GM20431 (cell line): ENCODE measurements around the gene BCAS3.

Experiments
- in situ Hi-C: fragments of 300-500 bp; cut with MseI, MboI; formaldehyde crosslinking; loops from one replicate; pipeline ENCODE4 v1.15.0; 2020; ENCODE audit warnings: low sequenced_read_pairs; ENCODE audit not compliant: unreplicated experiment

The BCAS3 gene

DNA sequence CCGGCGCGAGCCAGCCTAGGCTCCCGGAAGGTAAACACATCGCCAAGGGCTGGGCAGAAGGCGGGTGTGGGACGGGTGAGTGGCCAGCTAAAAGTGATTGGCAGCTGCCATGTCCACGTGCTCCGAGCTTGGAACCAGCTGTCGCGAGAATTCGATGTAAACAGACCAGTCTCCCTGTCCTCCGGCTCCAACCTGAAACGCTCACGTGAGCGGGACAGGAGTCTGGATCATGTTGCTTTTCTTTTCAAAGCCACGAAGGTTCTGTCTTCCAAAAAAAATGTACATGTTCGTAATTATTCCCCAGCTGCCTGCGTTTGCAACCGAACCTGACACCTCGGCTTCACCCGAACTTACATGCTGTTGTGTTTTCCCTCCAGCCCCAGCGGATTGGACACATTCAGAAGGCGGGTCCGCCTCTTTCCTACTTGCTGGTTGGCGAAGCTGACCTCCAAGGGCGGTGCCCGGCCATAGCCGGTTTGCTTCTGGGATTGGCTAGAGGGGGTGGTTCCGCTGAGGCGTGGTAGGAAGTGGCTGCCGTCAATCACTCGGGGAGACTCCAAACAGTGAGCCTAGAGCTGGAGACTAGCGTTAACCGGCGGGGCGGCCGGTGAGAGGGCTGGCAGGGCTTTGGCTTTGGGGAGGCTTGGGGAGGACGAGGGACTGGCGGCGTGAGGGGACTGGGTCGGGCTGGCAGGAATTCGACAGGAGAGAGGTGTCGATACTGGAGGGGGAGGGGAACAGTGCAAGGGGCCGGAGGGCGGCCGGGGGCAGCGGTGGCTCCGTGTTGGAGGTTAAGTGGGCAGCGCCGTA lies at the start of gene BCAS3:
Gene BCAS3 (plus strand): TSS at position 544 of the 810 bp plus-strand sequence.
- in situ Hi-C loops: no loop called here

DNA sequence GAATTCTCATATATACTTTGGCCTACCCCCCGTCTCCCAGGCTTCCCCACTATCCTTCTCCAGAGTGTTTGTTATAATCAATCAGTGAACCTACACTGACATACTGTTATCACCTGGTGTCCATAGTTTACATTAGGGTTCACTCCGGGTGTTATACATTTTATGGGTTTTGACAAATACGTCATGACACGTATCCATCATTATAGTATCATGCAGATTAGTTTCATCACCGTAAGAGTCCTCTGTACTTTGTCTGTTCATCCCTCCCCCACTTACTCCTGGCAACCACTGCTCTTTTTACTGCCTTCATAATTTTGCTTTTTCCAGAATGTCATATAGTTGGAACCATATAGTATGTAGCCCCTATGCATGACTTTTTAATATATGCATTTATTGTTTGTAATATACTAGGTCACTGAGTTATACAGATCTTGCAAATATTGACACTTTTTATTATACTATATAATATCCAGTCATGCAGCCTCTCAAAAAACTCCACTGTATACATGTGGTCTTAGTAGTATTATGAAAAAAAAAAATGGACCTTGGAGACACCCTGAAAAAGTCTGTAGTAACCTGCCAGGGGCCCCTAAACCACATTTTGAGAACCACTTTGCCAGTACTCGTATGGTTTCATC lies 49.3 kb upstream of the BCAS3 start:
- in situ Hi-C loops: loop anchor here (25.0 kb wide), 1 partner anchor 216 kb away; the partner anchor contains the start of gene CHCT1

DNA sequence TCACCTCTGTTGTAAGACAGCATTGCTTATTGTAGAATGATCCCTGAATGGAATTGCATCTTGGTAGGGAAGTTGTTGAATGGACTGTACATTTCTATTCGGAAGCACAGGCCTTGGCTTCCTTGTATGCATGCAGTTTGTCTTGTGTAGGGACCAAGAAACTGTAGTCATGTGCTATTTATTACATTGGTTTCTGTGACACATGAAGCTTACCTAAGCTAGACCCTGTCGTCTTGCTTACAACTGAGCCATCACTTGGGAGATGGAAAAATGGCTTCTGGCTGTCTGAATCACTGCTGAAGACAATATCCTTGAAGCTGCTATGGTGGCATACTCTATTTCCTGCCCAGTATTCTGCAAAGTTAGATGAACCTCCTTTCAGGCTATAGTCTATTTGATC lies 48.5 kb upstream of the BCAS3 start:
- in situ Hi-C loops: loop anchor here (25.0 kb wide), 1 partner anchor 217 kb away; the partner anchor contains the start of gene CHCT1

DNA sequence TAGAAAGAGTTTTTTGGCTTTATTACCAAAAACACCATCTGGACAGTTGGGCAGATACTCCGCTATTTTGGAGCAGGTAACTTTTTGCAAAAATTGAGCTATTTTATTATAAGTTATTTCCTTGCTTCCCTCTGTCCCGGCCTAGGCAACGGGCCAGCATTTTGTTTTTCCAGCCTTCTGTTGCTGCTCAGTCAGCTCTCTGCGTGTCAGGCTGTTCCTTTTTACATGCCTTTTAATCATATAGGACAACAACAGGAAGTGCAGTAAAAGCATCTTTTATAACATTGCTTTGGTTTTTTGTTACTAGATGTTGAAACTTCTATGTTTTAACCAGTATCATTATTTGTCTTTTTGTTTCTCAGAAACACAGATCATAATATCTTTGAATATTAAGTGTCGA lies 47.3 kb upstream of the BCAS3 start:
- in situ Hi-C loops: loop anchor here (25.0 kb wide), 1 partner anchor 218 kb away; the partner anchor contains the start of gene CHCT1

DNA sequence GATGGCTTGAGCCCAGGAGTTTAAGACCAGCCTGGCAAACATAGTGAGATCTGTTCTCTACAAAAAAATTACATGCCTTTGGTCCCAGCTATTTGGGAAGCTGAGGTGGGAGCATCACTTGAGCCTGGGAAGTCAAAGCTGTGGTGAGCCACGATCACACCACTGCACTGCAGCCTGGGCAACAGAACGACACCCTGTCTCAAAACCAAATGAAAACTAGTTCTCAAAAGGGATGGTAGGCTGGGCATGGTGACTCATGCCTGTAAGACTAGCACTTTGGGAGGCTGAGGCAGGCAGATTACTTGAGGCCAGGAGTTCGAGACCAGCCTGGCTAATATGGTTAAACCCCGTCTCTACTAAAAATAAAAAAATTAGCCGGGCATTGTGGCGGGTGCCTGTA lies 46.5 kb upstream of the BCAS3 start:
- in situ Hi-C loops: loop anchor here (25.0 kb wide), 1 partner anchor 219 kb away; the partner anchor contains the start of gene CHCT1

DNA sequence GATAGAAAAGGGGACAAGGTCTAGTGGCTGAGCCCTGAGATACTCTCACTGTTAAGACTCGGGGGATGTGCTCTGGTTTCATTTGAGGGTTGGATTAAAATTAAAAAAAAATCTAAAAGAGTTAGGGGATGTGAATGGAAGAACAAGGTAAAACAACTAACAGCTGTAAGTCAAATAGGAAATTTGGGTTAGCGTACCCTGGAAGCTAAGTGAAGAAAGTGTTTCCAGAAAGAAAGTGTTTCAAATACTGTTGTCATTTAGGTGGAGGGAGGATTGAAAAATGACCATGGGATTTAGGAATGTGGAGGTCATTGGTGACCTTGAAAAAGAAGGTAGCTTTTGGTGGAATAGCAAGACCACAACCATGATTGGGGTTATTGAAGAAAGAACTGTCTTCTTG lies 40.0 kb upstream of the BCAS3 start:
- in situ Hi-C loops: loop anchor here (25.0 kb wide), 1 partner anchor 225 kb away; the partner anchor contains the start of gene CHCT1

DNA sequence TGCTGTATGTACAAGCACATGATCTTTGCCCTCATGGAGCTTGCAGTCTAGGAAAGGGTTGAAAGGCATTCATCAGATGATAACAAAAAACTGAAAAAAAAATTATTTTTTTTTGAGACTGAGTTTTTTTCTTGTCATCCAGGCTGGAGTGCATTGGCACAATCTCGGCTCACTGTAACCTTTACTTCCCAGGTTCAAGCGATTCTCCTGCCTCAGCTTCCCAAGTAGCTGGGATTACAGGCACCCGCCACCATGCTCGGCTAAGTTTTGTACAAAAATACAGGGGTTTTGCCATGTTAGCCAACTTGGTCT lies 38.7 kb upstream of the BCAS3 start:
- in situ Hi-C loops: loop anchor here (25.0 kb wide), 1 partner anchor 227 kb away; the partner anchor contains the start of gene CHCT1

DNA sequence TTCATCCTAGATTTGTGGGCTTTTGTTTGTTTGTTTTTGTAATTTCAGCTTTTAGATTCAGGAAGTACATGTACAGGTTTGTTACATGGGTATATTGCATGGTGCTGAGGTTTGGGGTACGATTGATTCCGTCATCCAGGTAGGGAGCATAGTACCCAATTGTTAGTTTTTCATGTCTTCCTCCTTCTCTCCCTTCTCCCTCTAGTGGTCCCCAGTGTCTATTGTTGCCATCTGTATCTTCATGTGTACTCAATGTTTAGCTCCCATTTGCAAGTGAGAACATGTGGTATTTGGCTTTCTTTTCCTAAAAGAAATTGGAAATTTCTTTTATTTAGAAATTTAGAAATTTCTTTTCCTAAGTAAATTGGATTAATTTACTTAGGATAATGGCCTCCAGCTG lies 37.1 kb upstream of the BCAS3 start:
- in situ Hi-C loops: loop anchor here (25.0 kb wide), 1 partner anchor 228 kb away; the partner anchor contains the start of gene CHCT1

DNA sequence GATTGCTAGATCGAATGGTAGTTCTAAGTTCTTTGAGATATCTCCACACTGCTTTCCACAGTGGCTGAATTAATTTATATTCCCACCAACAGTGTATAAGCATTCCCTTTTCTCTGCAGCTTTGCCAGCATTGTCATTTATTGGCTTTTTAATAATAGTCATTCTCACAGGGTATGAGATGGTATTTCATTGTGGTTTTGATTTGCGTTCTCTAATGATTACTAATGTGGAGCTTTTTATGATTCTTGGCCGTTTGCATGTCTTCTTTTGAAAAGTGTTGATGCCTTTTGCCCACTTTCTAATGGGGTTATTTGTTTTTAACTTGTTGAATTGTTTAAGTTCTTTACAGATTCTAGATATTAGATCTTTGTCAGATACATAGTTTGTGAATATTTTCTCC lies 36.5 kb upstream of the BCAS3 start:
- in situ Hi-C loops: loop anchor here (25.0 kb wide), 1 partner anchor 229 kb away; the partner anchor contains the start of gene CHCT1

DNA sequence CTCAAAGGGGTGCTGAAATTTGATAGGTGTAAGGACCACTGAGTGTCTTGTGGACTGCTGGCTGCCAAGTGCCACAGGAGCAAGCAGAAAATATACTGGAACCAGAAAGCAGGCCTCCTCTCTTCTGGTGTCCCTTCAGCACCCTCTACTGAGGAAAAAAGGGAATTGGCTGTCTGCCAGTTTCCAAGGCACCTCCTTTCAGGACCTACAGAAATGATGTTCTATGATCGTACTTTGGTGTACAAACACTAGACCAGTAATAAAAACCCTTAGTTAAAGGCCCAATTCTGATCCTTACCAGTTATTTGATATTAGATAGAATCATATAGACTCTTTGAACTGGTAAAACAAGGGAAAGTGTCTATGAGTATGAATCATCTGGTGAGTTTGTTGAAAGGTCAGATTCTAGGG lies 35.8 kb upstream of the BCAS3 start:
- in situ Hi-C loops: loop anchor here (25.0 kb wide), 1 partner anchor 230 kb away; the partner anchor contains the start of gene CHCT1

DNA sequence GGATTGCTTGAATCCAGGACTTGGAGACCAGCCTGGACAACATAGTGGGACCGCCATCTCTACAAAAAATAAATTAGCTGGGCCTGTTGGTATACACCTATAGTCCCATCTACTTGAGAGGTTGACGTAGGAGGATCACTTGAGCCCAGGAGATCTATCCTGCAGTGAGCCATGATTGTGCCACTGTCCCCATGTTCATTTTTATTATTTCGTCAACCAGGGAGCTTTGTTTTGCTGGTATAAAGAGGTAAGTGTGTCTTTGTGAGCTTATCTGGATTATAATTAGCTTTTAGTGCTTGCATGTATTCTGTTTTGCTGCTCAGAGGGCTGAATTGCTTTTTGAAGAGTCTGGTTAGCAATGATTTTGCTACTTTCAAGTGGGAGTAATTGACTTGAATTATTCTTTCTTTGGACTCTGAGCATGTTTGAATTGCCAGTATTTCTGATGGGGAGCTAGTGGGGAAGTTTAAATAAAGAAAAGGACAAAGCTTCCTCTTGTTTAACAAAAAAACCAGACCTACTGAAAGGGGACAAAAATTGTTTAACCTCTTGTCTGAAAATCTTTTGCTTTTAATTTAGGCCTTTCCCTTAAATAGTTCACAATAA lies 31.6 kb upstream of the BCAS3 start:
- in situ Hi-C loops: loop anchor here (25.0 kb wide), 1 partner anchor 234 kb away; the partner anchor contains the start of gene CHCT1

DNA sequence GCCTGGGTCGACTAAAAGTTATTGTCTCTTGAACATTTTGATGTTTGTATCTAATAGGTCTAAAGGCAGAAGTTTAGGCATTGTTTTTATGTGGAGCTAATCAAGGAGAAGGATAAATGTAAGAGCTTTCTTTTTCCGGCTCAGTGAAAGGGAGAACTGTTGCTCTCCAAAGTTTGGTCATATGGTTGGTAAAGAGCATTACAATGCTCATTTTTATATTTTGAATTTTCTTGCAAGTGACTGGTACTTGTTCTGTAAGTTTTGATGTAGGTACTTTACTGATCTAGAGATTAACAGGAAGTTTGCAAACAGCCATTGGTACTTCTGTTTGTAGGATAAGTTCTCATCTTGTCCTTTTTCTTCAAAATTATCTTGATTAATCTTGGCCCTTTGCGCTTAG lies 30.9 kb upstream of the BCAS3 start:
- in situ Hi-C loops: loop anchor here (25.0 kb wide), 1 partner anchor 234 kb away; the partner anchor contains the start of gene CHCT1

DNA sequence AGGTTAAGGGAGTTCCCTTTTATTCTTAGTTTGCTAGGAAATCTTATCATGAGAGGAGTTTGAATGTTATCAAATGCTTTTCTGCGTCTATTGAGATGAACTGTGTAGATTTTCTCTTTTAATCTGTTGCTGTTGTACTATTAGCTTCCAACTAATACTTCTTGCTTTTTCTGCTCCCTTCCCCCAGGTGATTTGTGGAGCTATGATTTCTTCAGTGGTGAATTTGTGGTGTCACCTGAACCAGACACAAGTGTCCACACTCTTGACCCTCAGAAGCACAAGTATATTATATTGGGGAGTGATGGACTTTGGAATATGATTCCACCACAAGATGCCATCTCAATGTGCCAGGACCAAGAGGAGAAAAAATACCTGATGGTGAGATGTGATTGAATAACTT lies 29.9 kb upstream of the BCAS3 start:
- in situ Hi-C loops: loop anchor here (25.0 kb wide), 1 partner anchor 235 kb away; the partner anchor contains the start of gene CHCT1

DNA sequence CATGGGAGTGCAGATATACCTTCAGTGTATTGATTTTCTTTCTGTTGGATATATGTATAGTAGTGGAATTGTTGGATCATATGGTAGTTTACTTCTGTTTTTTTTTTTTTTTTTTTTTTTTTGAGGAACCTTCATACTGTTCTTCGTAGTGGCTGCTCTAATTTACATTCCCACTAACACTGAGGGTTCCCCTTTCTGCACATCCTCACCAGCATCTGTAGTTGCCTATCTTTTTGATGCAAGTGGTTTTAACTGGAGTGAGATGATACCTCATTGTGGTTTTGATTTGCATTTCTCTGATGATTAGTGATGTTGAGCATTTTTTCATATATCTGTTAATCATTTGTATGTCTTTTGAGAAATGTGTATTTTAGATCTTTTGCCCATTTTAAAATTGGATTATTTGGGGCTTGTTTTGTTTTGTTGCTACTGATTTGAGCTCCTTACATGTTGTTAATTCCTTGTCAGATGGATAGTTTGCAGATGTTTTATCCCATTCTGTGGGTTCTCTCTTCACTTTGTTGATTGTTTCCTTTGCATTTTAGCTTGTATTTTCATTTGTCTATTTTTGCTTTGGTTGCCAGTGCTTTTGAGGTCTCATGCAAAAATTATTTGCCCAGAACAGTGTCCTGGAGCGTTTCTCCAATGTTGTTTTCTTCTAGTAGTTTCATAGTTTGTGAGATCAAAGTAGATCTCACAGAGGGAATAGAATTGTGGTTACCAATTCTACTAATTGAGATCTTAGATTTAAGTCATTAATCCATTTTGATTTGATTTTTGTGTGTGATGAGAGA lies 25.0 kb upstream of the BCAS3 start:
- in situ Hi-C loops: no loop called here

DNA sequence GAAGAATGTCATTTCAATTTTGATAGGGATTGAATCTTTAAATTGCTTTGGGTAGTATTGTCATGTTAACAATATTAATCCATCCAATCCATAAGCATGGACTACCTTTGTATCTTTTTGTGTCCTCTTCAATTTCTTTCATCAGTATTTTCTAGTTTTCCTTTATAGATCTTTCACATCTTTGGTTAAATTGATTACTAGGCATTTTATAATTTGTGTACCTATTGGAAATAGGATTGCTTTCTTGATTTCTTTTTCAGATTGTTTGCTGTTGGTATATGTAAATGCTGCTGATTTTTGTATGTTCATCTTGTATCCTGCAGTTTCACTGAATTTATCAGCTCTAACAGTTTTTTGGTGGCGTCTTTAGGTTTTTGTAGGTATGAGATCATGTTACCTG lies 24.1 kb upstream of the BCAS3 start:
- in situ Hi-C loops: no loop called here

DNA sequence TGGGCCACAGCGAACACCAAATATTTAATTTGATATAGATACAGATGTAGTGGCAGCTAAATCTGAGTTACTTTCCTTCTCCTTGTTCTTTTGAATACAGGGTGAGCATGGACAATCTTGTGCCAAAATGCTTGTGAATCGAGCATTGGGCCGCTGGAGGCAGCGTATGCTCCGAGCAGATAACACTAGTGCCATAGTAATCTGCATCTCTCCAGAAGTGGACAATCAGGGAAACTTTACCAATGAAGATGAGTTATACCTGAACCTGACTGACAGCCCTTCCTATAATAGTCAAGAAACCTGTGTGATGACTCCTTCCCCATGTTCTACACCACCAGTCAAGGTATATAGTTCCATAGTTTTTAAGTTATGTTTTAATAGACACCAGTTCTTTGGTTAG lies 21.2 kb upstream of the BCAS3 start:
- in situ Hi-C loops: no loop called here

DNA sequence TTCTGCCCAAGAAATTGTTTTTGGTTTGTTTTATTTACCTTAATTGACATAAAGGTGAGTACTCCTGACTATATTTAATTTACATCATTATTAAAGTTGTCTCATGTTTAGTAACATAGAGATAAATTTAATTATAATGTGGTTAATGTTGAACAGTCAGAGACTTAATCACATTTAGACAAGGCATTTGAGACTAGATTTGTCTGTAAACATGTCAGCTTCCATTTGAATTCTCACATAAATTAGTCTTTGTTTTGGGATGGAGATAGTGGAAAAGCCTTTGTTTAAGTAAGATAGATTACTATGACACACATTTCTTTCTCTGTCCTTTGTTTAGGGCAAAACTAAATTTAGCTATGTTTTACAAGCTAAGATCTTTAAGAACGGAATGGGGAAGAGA lies 18.5 kb upstream of the BCAS3 start:
- in situ Hi-C loops: no loop called here

DNA sequence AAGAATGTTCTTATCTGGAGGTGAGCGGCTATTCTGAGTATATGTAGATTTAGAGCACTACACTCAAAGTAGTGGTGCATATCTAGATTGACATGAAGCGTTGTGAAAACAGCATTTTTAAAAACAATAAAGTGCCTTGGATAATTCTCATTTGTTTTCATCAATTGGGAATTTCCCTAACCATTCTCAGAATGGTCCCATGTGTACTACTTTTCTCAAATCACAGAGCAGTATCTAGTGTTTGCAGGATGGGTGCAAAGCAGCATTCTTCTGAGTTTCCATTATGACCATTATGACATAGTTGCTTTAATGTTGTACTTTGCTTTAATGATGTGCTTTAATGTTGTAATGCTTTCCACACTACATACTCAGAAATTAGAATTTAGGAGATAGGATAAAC lies 16.2 kb upstream of the BCAS3 start:
- in situ Hi-C loops: no loop called here

DNA sequence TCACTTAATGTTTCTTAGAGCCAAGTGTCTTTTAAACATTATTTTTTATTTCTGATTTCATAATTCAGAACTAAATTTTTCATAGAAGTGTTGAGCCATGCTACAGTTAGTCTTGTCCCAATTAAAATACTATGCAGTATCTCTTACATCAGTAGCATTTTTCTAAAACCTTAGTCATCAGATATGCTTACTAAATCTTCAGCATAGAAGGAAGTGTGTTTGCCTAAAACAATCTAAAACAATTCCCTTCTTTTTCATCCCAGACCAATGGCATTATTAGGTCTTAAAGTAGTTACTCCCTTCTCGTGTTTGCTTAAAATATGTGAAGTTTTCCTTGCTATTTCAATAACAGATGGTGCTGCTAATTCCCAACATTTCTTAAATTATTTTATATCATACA lies 13.6 kb upstream of the BCAS3 start:
- in situ Hi-C loops: no loop called here

DNA sequence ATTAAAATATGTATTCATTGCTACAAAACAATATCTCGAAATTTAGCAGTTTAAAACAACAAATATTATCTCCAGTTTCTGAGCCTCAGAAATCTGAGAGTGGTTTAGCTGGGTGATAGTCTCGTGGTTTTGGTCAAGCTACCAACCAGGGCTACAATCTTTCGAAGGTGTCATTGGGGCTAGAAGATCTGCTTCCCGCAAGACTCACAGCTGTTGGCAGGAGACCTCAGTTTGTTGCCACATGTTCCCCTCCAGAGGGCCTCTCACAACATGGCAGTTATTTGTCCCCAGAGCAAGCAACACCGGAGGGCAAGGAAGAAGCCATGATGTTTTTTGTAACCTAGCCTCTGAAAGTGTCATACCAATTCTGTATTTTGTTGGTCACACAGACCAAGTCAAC lies 12.0 kb upstream of the BCAS3 start:
- in situ Hi-C loops: no loop called here
